DMS114 treated with DMSO at 0.1 percent for 48 hours (cell line): ENCODE measurements around the gene DPP6.
A peak's percentile ranks its signal among the peaks of the same experiment; 100 is the strongest.

Experiments used
- DNase-seq: peaks from one replicate; lab custom pipeline; 2025; ENCODE audit not compliant: unreplicated experiment; lab: John Stamatoyannopoulos, UW

DPP6 gene

GRCh38 chr7:154867068-154867467 is 814.9 kb downstream of the DPP6 start:
- DNase-seq = no peak

GRCh38 chr7:154868921-154869320 is 816.7 kb downstream of the DPP6 start:
- DNase-seq = no peak

- no peak for DNase-seq
These were observed 817.2 kb downstream of the DPP6 start for GRCh38 chr7:154869436-154869835.

- no peak for DNase-seq
These were observed 819.3 kb downstream of the DPP6 start for GRCh38 chr7:154871507-154871906.

- no peak for DNase-seq
These were observed 819.9 kb downstream of the DPP6 start for GRCh38 chr7:154871928-154872750.

GRCh38 chr7:154872811-154873499 is 820.8 kb downstream of the DPP6 start:
- no peak for DNase-seq

GRCh38 chr7:154873500-154874121 is 821.4 kb downstream of the DPP6 start:
- DNase-seq = no peak

- no peak for DNase-seq
These were observed 822.4 kb downstream of the DPP6 start for GRCh38 chr7:154874409-154875113.

- no peak for DNase-seq
These were observed 823.1 kb downstream of the DPP6 start for GRCh38 chr7:154875297-154875696.

- DNase-seq = no peak
These were observed 824.3 kb downstream of the DPP6 start for GRCh38 chr7:154876516-154876915.

- DNase-seq = no peak
These were observed 824.8 kb downstream of the DPP6 start for GRCh38 chr7:154877031-154877430.

- no peak for DNase-seq
These were observed 827.4 kb downstream of the DPP6 start for GRCh38 chr7:154879629-154880028.

- no peak for DNase-seq
These were observed 828.3 kb downstream of the DPP6 start for GRCh38 chr7:154880513-154880912.

- no peak for DNase-seq
These were observed 828.8 kb downstream of the DPP6 start for GRCh38 chr7:154881026-154881425.

GRCh38 chr7:154881526-154881925 is 829.3 kb downstream of the DPP6 start:
- DNase-seq = no peak

- no peak for DNase-seq
These were observed 830.8 kb downstream of the DPP6 start for GRCh38 chr7:154882931-154883474.

GRCh38 chr7:154884348-154884920 is 832.2 kb downstream of the DPP6 start:
- no peak for DNase-seq

GRCh38 chr7:154886591-154886990 is 834.4 kb downstream of the DPP6 start:
- DNase-seq = no peak

GRCh38 chr7:154888690-154889089 is 836.5 kb downstream of the DPP6 start:
- no peak for DNase-seq

GRCh38 chr7:154892459-154892858 is 840.3 kb downstream of the DPP6 start:
- DNase-seq = peak; percentile 41

- DNase-seq = no peak
These were observed 843.9 kb downstream of the DPP6 start for GRCh38 chr7:154896076-154896475.
